Activated CD8-positive, alpha-beta T cell treated with anti-CD3 and anti-CD28 coated beads, Interleukin-2, amount 10 ng/mL, durations not matched to agents 7 days and 5 days (primary cell): ENCODE data around the gene HEBP2. TPM values are rescaled to one million over a fixed set of nuclear protein-coding genes. Genes with fewer than 3 reads are reported as not detected.

Experiments
- ATAC-seq: fragments of 150-1000 bp; cut with Tn5 transposase; one replicate; pipeline ENCODE4 v1.10.0; 2021; ENCODE audit warnings: moderate library complexity
- CTCF ChIA-PET: fragments of 350-600 bp; sonication (Branson Sonifier 250); formaldehyde crosslinking; loops from one replicate; lab custom pipeline; 2021; ENCODE audit warnings: antibody characterized with exemption; lab: Charles Lee
- POLR2A ChIA-PET: fragments of 350-600 bp; sonication (Branson Sonifier 250); formaldehyde crosslinking; loops from one replicate; lab custom pipeline; 2021; ENCODE audit warnings: antibody characterized with exemption; lab: Charles Lee
- DNase-seq: peaks from one replicate; pipeline ENCODE4 v3.0.0-alpha.2; 2020
- H3K27ac Mint-ChIP-seq: one replicate; pipeline ENCODE4 v1.8.0; 2021; ENCODE audit warnings: mild to moderate bottlenecking, mixed read lengths
- H3K27me3 Mint-ChIP-seq: one replicate; pipeline ENCODE4 v1.8.0; 2021; ENCODE audit warnings: low read depth, mixed read lengths
- H3K36me3 Mint-ChIP-seq: one replicate; pipeline ENCODE4 v1.8.0; 2021; ENCODE audit warnings: low read depth, mixed read lengths
- H3K4me1 Mint-ChIP-seq: one replicate; pipeline ENCODE4 v1.8.0; 2021; ENCODE audit warnings: low read depth, mixed read lengths
- H3K4me3 Mint-ChIP-seq: one replicate; pipeline ENCODE4 v1.8.0; 2021; ENCODE audit warnings: mild to moderate bottlenecking, mixed read lengths
- H3K9me3 Mint-ChIP-seq: one replicate; pipeline ENCODE4 v1.8.0; 2022; ENCODE audit warnings: mixed read lengths; ENCODE audit not compliant: insufficient read depth
- total RNA-seq, 2 experiments: library from RNA; stranded (reverse); gene quantifications; one replicate each; pipeline ENCODE4 v1.2.3, GENCODE V29; 2021

HEBP2 gene
- total RNA-seq, 2 experiments from 2014 or later = 40.8 to 43.5 TPM

DNA sequence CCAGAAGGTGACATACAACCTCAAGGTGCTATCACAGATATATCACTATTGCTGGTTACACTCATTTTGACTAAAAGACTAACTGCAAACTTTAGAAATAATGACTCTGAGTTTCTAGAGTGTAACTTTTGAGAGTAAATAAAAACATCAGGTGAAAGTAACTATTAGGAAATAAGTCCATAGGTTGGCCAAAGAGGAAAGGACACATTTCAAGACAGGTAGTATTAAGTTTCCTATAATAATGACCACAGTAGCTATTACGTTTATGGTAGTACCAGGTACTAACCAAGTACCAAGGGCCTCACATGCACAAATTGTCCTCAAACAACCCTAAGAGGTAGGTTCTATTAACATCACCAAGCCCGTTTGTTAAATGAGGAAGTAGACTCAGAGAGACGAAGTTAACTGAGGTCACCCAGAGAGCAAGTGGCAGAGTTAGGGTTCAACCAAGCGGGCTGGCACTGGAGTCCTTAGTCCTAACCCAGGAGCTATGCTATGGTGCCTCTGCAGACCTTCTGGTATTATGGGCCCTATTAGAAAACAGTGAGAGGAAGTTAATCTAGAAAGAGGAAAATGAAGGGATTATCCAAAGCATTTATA is 36.8 kb downstream of the HEBP2 start:
- DNase-seq (no peak), ATAC-seq (no peak)
- Mint-ChIP-seq H3K27me3 (peaks cover 2% of the 10 kb centered on the region), H3K36me3 (no peaks in the 10 kb centered on the region), H3K4me3 (no peak overlapping the region), H3K4me1 (no peaks in the 10 kb centered on the region), H3K9me3 (no peaks in the 10 kb centered on the region), H3K27ac (no peak overlapping the region)
- ChIA-PET CTCF (interaction anchor here (1.0 to 3.4 kb wide), 4 partner anchors 14 to 80 kb away, joined by 3 to 18 read pairs (median 6); no protein-coding TSS in a partner anchor), POLR2A (no interaction called here)

DNA sequence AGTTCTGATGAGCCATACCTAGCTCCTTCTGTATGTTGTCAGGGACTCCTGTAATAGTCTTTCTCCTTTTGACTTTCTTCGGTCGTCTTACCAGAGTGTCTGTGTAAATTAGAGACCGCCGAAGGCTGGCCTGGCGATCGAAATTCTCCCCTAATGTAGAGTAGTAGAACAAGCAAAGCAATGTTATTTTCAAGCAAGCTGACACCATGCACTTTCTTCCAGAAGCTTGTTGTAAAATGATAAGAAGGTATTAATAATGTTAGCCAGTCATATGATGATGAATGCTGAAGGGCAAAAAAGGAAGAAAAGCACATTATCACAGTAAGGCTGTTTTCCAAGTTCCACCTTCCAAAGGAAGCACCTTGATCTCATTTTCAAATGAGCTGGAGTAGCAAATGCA is 37.9 kb downstream of the HEBP2 start:
- no peaks in the 10 kb centered on the region for H3K9me3 Mint-ChIP-seq
- no peaks in the 10 kb centered on the region for H3K36me3 Mint-ChIP-seq
- POLR2A ChIA-PET = no interaction called here
- DNase-seq (no peak), ATAC-seq (no peak)
- H3K4me3 Mint-ChIP-seq = no peak overlapping the region
- CTCF ChIA-PET = interaction anchor here (1.0 to 3.4 kb wide), 4 partner anchors 14 to 79 kb away, joined by 3 to 18 read pairs (median 6); no protein-coding TSS in a partner anchor
- no peak overlapping the region for H3K27ac Mint-ChIP-seq
- no peaks in the 10 kb centered on the region for H3K4me1 Mint-ChIP-seq
- H3K27me3 Mint-ChIP-seq = peaks cover 2% of the 10 kb centered on the region

DNA sequence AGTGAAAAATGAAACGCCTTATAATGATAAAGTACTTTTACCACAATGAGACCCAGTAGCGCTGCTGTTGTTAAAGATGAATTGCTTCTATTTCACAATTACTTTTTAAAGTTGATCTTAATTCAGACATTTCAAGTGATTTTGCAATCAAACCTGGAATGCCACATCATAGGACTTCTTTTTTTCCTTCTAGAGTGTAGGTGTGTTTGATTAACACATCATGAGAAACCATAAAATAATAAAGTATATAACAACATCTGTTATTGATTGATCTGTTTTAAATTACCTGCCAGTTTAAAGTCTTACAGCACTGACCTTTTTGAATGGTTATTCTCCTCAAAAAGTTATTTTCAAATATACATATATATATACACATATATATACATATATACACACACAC is 38.6 kb downstream of the HEBP2 start:
- ChIA-PET POLR2A (no interaction called here), CTCF (interaction anchor here (1.9 to 3.4 kb wide), 2 partner anchors 13 to 66 kb away, joined by 7 to 18 read pairs; no protein-coding TSS in a partner anchor)
- no peak for DNase-seq
- no peak overlapping the region for H3K27ac Mint-ChIP-seq
- H3K4me1 Mint-ChIP-seq = no peaks in the 10 kb centered on the region
- H3K4me3 Mint-ChIP-seq = no peak overlapping the region
- ATAC-seq = no peak
- H3K27me3 Mint-ChIP-seq = no peaks in the 10 kb centered on the region
- H3K9me3 Mint-ChIP-seq = no peaks in the 10 kb centered on the region
- H3K36me3 Mint-ChIP-seq = no peaks in the 10 kb centered on the region

DNA sequence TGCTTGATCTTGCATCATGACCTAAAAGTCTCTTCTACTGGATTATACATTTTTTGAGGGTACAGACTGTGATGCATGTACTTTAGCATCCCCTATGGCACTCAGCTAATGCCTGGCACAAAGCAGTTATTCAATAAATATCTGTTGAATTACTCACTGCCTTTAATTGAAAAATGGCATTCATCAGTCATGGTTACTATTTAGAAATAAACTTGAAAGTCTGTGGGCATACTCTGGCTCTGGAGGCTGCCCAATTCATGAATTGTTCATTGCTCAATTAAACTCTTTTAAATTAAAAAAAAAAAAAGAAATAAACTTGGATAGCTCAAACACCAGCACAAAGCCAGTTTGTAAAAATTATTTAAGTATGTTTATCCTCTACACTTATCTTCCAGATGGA is 40.0 kb downstream of the HEBP2 start:
- no peaks in the 10 kb centered on the region for H3K36me3 Mint-ChIP-seq
- ChIA-PET CTCF (interaction anchor here (1.1 to 1.5 kb wide), 2 partner anchors 65 to 328 kb away, joined by 3 to 4 read pairs; no protein-coding TSS in a partner anchor), POLR2A (no interaction called here)
- no peaks in the 10 kb centered on the region for H3K4me1 Mint-ChIP-seq
- H3K9me3 Mint-ChIP-seq = no peaks in the 10 kb centered on the region
- DNase-seq (no peak), ATAC-seq (no peak)
- no peak overlapping the region for H3K4me3 Mint-ChIP-seq
- no peak overlapping the region for H3K27ac Mint-ChIP-seq
- H3K27me3 Mint-ChIP-seq = no peaks in the 10 kb centered on the region

DNA sequence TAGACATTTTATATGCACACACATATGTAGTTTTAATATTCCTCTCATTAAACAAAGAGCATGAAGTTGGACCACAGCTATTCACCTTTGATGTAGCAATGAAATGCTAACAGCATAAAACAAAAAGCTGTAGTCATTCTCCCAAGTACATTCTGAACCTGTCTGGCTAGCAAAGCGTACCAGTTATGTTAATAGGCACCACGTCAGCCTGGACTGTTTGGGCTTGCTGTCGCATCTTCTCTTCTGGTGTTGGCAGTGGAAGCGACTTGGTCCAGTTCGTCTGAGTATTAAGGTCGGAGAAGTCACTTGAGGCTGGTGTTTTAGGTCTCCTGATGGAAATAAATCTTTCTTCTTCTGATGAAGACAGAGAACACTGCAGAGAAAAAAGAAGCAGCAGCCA is 42.8 kb downstream of the HEBP2 start:
- no peak for ATAC-seq
- H3K27ac Mint-ChIP-seq = no peak overlapping the region
- ChIA-PET POLR2A (no interaction called here), CTCF (no interaction called here)
- DNase-seq = no peak
- H3K36me3 Mint-ChIP-seq = no peaks in the 10 kb centered on the region
- no peak overlapping the region for H3K4me3 Mint-ChIP-seq
- no peaks in the 10 kb centered on the region for H3K9me3 Mint-ChIP-seq
- no peaks in the 10 kb centered on the region for H3K4me1 Mint-ChIP-seq
- peaks cover 3% of the 10 kb centered on the region for H3K27me3 Mint-ChIP-seq

DNA sequence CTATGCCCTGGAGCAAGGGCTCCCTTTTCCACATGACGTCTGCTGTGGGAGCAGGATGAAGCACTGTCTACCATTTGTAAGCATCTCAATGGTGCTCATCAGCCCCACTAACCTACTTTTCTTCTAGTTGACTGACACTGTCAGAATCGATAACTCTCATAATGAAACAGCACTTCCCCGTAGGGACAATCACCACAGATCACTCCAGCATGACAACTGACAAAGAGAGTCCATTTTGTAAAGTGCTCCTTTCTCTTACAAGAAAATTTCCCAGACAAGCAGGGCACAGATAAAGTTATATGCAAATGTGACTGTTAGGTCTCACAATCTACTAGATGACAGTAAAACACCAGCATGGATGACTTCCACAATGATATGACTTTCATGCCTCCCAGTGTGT is 46.4 kb downstream of the HEBP2 start:
- Mint-ChIP-seq H3K9me3 (no peaks in the 10 kb centered on the region), H3K36me3 (no peaks in the 10 kb centered on the region), H3K4me1 (peaks cover 9% of the 10 kb centered on the region), H3K27ac (no peak overlapping the region), H3K4me3 (no peak overlapping the region), H3K27me3 (peaks cover 3% of the 10 kb centered on the region)
- CTCF ChIA-PET = interaction anchor here (1.4 to 1.7 kb wide), 2 partner anchors 22 to 59 kb away, joined by 4 to 9 read pairs; no protein-coding TSS in a partner anchor
- POLR2A ChIA-PET = no interaction called here
- no peak for ATAC-seq
- no peak for DNase-seq

DNA sequence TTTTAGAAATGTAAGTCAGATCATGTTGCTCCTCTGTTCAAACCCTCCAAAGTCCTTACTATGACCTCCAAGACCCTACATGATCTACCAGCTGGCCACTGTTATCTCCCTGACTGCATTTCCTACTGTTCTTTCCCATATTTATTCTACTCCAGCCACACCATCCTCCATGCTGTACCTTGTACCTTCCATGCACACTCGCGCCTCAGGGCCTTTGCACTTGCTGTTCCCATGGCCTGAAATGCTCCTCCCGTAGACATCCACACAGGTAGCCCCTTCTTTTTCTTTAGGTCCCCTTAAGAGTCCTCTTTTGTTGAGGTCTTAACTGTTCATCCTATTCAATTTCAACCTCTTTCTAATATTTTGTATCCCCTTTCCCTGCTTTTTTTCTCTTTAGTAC is 47.0 kb downstream of the HEBP2 start:
- peaks cover 14% of the 10 kb centered on the region for H3K4me1 Mint-ChIP-seq
- no peak overlapping the region for H3K27ac Mint-ChIP-seq
- H3K4me3 Mint-ChIP-seq = no peak overlapping the region
- H3K9me3 Mint-ChIP-seq = no peaks in the 10 kb centered on the region
- H3K36me3 Mint-ChIP-seq = no peaks in the 10 kb centered on the region
- CTCF ChIA-PET = no interaction called here
- DNase-seq (no peak), ATAC-seq (no peak)
- POLR2A ChIA-PET = no interaction called here
- H3K27me3 Mint-ChIP-seq = peaks cover 3% of the 10 kb centered on the region

DNA sequence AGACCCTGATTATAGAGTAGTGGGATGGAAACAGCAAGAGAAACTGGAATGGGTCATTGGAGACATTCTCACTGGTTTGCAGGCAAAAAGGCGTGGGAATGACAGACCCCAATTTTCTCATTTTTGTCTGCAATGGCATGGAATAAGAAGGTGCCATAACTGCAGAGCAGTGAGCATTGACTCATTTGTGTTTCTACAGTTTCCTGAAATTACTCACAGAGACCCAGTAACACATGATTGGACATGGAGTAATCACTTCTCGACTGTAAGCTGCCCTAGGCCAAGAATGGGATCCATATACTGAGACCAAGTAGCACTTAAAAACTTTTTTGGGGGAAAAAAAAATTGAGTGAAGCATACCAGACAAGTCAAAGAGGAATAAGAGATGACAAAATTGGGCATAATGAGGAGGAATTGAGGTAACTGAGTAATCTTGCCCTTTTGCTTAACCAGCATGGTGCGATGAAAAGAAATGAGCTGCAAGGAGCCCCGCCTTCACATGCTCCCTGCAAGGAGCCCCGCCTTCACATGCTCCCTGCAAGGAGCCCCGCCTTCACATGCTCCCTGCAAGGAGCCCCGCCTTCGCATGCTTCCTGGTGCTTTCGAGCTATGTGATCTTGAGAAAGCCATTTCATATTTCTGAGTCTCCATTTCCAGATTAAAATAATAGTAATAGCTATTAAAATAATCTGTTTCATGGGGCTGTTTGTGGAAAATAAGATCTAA is 51.1 kb downstream of the HEBP2 start:
- POLR2A ChIA-PET = interaction anchor here (0.5 to 2.0 kb wide), 6 partner anchors 19 to 1237 kb away, joined by 3 to 11 read pairs (median 4); partner anchors contain the start of genes CCDC28A and HEBP2
- H3K27me3 Mint-ChIP-seq = peaks cover 3% of the 10 kb centered on the region
- DNase-seq = peak; percentile 81

DNA sequence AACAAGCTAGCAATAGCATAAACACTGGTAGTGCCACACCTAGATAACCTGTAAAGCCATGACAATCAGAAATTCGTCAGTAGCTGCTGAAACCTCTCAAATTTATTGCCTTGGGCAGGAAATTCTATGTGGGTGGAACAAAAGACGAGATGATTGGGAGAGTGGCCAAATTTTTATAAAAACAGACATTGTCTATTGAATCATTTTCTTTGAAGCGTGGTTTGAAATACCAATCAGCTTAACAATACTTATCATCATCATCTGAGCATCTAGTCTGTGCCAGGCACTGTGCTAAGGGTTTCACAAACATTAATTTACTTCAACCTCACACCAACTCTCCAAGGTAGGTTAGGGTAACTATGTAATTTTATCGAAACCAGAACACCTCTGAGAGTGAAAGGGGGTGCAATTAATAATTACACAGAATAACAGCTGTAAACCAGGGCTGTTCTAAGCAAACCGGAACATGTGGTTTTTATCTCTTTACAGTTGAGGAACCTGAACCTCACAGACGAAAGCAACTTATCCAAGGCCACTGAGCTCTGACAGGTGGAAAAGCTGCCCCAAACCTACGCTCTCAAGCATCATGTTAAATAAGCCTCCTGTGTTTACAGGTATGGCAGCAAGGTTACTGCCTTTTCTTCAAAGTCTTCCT is 51.9 kb downstream of the HEBP2 start:
- Mint-ChIP-seq H3K4me3 (peak overlapping the region; percentile 58), H3K27me3 (peaks cover 2% of the 10 kb centered on the region), H3K36me3 (peaks cover 5% of the 10 kb centered on the region), H3K4me1 (peaks cover 29% of the 10 kb centered on the region), H3K27ac (peak overlapping the region; percentile 91), H3K9me3 (peaks cover under 1% of the 10 kb centered on the region)
- ChIA-PET POLR2A (interaction anchor here (0.5 to 2.0 kb wide), 7 partner anchors 20 to 1238 kb away, joined by 3 to 11 read pairs (median 4); partner anchors contain the start of genes CCDC28A and HEBP2), CTCF (interaction anchor here (0.8 to 2.4 kb wide), 14 partner anchors 14 to 135 kb away, joined by 3 to 24 read pairs (median 6); partner anchors contain the start of gene HEBP2)
- peak; percentile 51 for DNase-seq
- peak; percentile 83 for ATAC-seq

More for the DNA sequence above, 51.1 kb downstream of the HEBP2 start:
- CTCF ChIA-PET = interaction anchor here (0.6 to 2.4 kb wide), 14 partner anchors 13 to 310 kb away, joined by 3 to 24 read pairs (median 6); partner anchors contain the start of gene HEBP2
- Mint-ChIP-seq H3K36me3 (peaks cover 5% of the 10 kb centered on the region), H3K27ac (peak overlapping the region; percentile 91), H3K4me3 (peak overlapping the region; percentile 58), H3K4me1 (peaks cover 29% of the 10 kb centered on the region), H3K9me3 (no peaks in the 10 kb centered on the region)
- ATAC-seq = peak; percentile 82

DNA sequence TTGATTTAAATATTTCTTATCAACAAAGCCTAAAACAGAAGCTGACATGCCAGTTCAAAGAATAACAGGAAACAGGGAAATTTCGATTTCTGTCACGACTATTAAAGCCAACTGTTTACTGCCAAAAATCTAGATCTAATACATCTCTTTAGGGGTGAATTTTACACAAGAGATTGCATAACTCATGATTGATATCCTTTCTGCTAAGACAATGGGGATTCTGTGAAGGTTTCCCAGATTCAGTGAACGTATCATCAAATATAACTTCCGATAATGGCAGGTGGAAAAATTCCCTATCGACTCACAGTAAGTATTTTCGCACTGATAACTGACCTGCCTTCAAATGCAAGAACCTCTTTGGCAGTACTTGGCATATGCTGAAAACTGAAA is 52.4 kb downstream of the HEBP2 start:
- Mint-ChIP-seq H3K36me3 (peaks cover 5% of the 10 kb centered on the region), H3K27ac (peak overlapping the region; percentile 91), H3K9me3 (peaks cover 6% of the 10 kb centered on the region), H3K4me3 (peak overlapping the region; percentile 58), H3K27me3 (no peaks in the 10 kb centered on the region), H3K4me1 (peaks cover 29% of the 10 kb centered on the region)
- ATAC-seq (no peak), DNase-seq (no peak)
- POLR2A ChIA-PET = interaction anchor here (0.8 to 2.0 kb wide), 4 partner anchors 52 to 317 kb away, joined by 4 to 11 read pairs (median 7); partner anchors contain the start of genes CCDC28A and HEBP2
- CTCF ChIA-PET = interaction anchor here (1.0 to 2.4 kb wide), 9 partner anchors 15 to 61 kb away, joined by 3 to 24 read pairs (median 8); partner anchors contain the start of gene HEBP2

DNA sequence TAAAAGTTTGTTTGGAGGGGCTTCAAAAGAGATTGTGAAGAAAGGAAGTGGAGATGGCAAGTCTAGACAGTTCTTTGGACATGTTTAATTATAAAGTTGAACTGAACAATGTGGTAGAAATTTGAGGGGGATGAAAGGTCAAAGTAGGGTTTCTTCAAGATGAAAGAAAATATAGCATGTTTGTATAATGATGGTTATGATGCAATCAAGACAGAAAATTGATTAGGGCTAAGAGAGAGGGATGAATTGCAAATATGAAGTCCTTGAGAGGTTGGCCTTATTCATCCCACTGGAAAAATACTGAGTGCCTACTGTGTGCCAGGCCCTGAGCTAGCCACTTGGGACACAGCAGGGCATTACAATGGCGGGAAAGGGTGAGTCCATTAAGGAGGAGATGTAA is 57.6 kb downstream of the HEBP2 start:
- ATAC-seq = no peak
- POLR2A ChIA-PET = no interaction called here
- CTCF ChIA-PET = no interaction called here
- peaks cover 9% of the 10 kb centered on the region for H3K9me3 Mint-ChIP-seq
- peaks cover 14% of the 10 kb centered on the region for H3K4me1 Mint-ChIP-seq
- peaks cover 5% of the 10 kb centered on the region for H3K36me3 Mint-ChIP-seq
- no peak for DNase-seq
- no peaks in the 10 kb centered on the region for H3K27me3 Mint-ChIP-seq
- H3K27ac Mint-ChIP-seq = peak overlapping the region; percentile 37
- no peak overlapping the region for H3K4me3 Mint-ChIP-seq
